Measurements from ENCODE around the gene DYRK2. TPM values are rescaled to one million over a fixed set of nuclear protein-coding genes. Genes with fewer than 3 reads are reported as not detected.

Gene DYRK2
- total RNA-seq, 3 donors from 2014 or later: 12.4 to 19.2 (median 17.7) TPM

- no peak for TF ChIP-seq CTCF (IDR thresholded peaks at IDR 0.05)
- no peak for TF ChIP-seq POLR2A (IDR thresholded peaks at IDR 0.05)
- no peak for TF ChIP-seq POLR2AphosphoS5 (IDR thresholded peaks at IDR 0.05)
- DNase-seq (ENCODE audit: low spot score in 2 of 2): no peak
- intact Hi-C loops (cut with DNase I; ENCODE audit: low total_unique reads): no loop called here
- no peaks in the 10 kb centered on the region for H3K36me3 ChIP-seq
- H3K27me3 ChIP-seq: no peaks in the 10 kb centered on the region
- H3K9me3 ChIP-seq: no peaks in the 10 kb centered on the region
- H3K27ac ChIP-seq: no peak overlapping the region
- no peaks in the 10 kb centered on the region for H3K4me1 ChIP-seq
- H3K4me3 ChIP-seq: no peak overlapping the region
Observed at GRCh38 chr12:67617629-67618028, 30.9 kb upstream of the DYRK2 start.

- Histone ChIP-seq H3K4me3 (no peak overlapping the region), H3K27me3 (no peaks in the 10 kb centered on the region), H3K27ac (no peak overlapping the region), H3K9me3 (no peaks in the 10 kb centered on the region), H3K36me3 (no peaks in the 10 kb centered on the region), H3K4me1 (no peaks in the 10 kb centered on the region)
- intact Hi-C loops (cut with DNase I; ENCODE audit: low total_unique reads): no loop called here
- DNase-seq (ENCODE audit: low spot score in 2 of 2): no peak
- no peak for TF ChIP-seq POLR2A (IDR thresholded peaks at IDR 0.05)
- TF ChIP-seq POLR2AphosphoS5 (IDR thresholded peaks at IDR 0.05): no peak
- no peak for TF ChIP-seq CTCF (IDR thresholded peaks at IDR 0.05)
Observed at GRCh38 chr12:67618303-67618702, 30.2 kb upstream of the DYRK2 start.

GRCh38 chr12:67621112-67621511 is 27.4 kb upstream of the DYRK2 start:
- H3K27me3 ChIP-seq: no peaks in the 10 kb centered on the region
- no peaks in the 10 kb centered on the region for H3K36me3 ChIP-seq
- H3K4me1 ChIP-seq: no peaks in the 10 kb centered on the region
- intact Hi-C loops (cut with DNase I; ENCODE audit: low total_unique reads): no loop called here
- H3K4me3 ChIP-seq: no peak overlapping the region
- DNase-seq (ENCODE audit: low spot score in 2 of 2): no peak
- no peak overlapping the region for H3K27ac ChIP-seq
- H3K9me3 ChIP-seq: no peaks in the 10 kb centered on the region
- TF ChIP-seq POLR2AphosphoS5 (IDR thresholded peaks at IDR 0.05) (no peak), CTCF (IDR thresholded peaks at IDR 0.05) (no peak), POLR2A (IDR thresholded peaks at IDR 0.05) (no peak)

GRCh38 chr12:67621926-67622325 is 26.6 kb upstream of the DYRK2 start:
- H3K4me3 ChIP-seq: no peak overlapping the region
- intact Hi-C loops (cut with DNase I; ENCODE audit: low total_unique reads): no loop called here
- TF ChIP-seq POLR2AphosphoS5 (IDR thresholded peaks at IDR 0.05): no peak
- no peak for TF ChIP-seq CTCF (IDR thresholded peaks at IDR 0.05)
- no peak for DNase-seq (ENCODE audit: low spot score in 2 of 2)
- no peaks in the 10 kb centered on the region for H3K36me3 ChIP-seq
- no peaks in the 10 kb centered on the region for H3K4me1 ChIP-seq
- no peak overlapping the region for H3K27ac ChIP-seq
- no peaks in the 10 kb centered on the region for H3K27me3 ChIP-seq
- no peaks in the 10 kb centered on the region for H3K9me3 ChIP-seq

- Histone ChIP-seq H3K4me1 (no peaks in the 10 kb centered on the region), H3K9me3 (no peaks in the 10 kb centered on the region), H3K4me3 (no peak overlapping the region), H3K27me3 (no peaks in the 10 kb centered on the region), H3K27ac (no peak overlapping the region), H3K36me3 (no peaks in the 10 kb centered on the region)
- DNase-seq (ENCODE audit: low spot score in 2 of 2): no peak
- intact Hi-C loops (cut with DNase I; ENCODE audit: low total_unique reads): no loop called here
- TF ChIP-seq CTCF (IDR thresholded peaks at IDR 0.05) (no peak), POLR2AphosphoS5 (IDR thresholded peaks at IDR 0.05) (no peak), POLR2A (IDR thresholded peaks at IDR 0.05) (no peak)
Observed at GRCh38 chr12:67623259-67623658, 25.3 kb upstream of the DYRK2 start.

Measured in breast epithelium (tissue), 4 donors.